Measurements from ENCODE around the gene GPHA2. TPM values are rescaled to one million over a fixed set of nuclear protein-coding genes. Genes with fewer than 3 reads are reported as not detected.
A peak's percentile ranks its signal among the peaks of the same experiment; 100 is the strongest.

GPHA2 gene
- total and polyA plus RNA-seq, 2 of the 13 experiments (the other 11 are each of a cell fraction or from before 2014, with no cell fraction given) = 13.0 to 19.1 TPM

GRCh38 chr11:64916775-64917662, 18.7 kb downstream of the GPHA2 start, which contains the start of gene ATG2A (continued):
- TF ChIP-seq TIGD3 (CRISPR knock-in tag; IDR thresholded peaks at IDR 0.05; ENCODE audit: borderline replicate concordance) (no peak), ZNF30 (CRISPR knock-in tag; IDR thresholded peaks at IDR 0.05) (no peak), HHEX (CRISPR knock-in tag; IDR thresholded peaks at IDR 0.05) (no peak), ZNF343 (CRISPR knock-in tag; IDR thresholded peaks at IDR 0.05) (0 out of 2 replicates have a peak, but pooled peaks have one; percentile 57), KLF6 (CRISPR knock-in tag; IDR thresholded peaks at IDR 0.05) (peak; percentile 74), SP4 (CRISPR knock-in tag; IDR thresholded peaks at IDR 0.05) (peak; percentile 95), GATAD1 (CRISPR knock-in tag; IDR thresholded peaks at IDR 0.05) (peak; percentile 80), MXD1 (CRISPR knock-in tag; IDR thresholded peaks at IDR 0.05) (no peak; the same call in 1 of the 2 replicates), ZBTB38 (CRISPR knock-in tag; IDR thresholded peaks at IDR 0.05) (peak; percentile 59; the same call in 1 of the 2 replicates), ZFY (CRISPR knock-in tag; IDR thresholded peaks at IDR 0.05) (peak; percentile 100), PRPF4 (IDR thresholded peaks at IDR 0.05; ENCODE audit: low read depth, low read length, poor library complexity, severe bottlenecking) (no peak), ZNF18 (CRISPR knock-in tag; IDR thresholded peaks at IDR 0.05; ENCODE audit: insufficient replicate concordance) (peak; percentile 51), MAFG (CRISPR knock-in tag; IDR thresholded peaks at IDR 0.05) (no peak), TCF7L2 (IDR thresholded peaks at IDR 0.05; ENCODE audit: low read depth, low read length) (no peak), ZNF749 (CRISPR knock-in tag; IDR thresholded peaks at IDR 0.05; ENCODE audit: borderline replicate concordance) (peak; percentile 90; the same call in 1 of the 2 replicates), ZNF558 (CRISPR knock-in tag; IDR thresholded peaks at IDR 0.05; ENCODE audit: borderline replicate concordance) (no peak; the same call in 1 of the 2 replicates), KMT2B (CRISPR knock-in tag; IDR thresholded peaks at IDR 0.05) (0 out of 2 replicates have a peak, but pooled peaks have one; percentile 8), HBP1 (CRISPR knock-in tag; IDR thresholded peaks at IDR 0.05; ENCODE audit: low read depth) (no peak), ZSCAN22 (CRISPR knock-in tag; IDR thresholded peaks at IDR 0.05) (no peak), CHCHD3 (CRISPR knock-in tag; IDR thresholded peaks at IDR 0.05) (no peak), FOXA1 (IDR thresholded peaks at IDR 0.05) (no peak), FOXA1 (CRISPR knock-in tag; IDR thresholded peaks at IDR 0.05) (no peak), SMYD3 (CRISPR knock-in tag; IDR thresholded peaks at IDR 0.05) (no peak; the same call in 1 of the 2 replicates), ZNF335 (CRISPR knock-in tag; IDR thresholded peaks at IDR 0.05) (0 out of 2 replicates have a peak, but pooled peaks have one; percentile 22), HNRNPUL1 (IDR thresholded peaks at IDR 0.05; ENCODE audit: low read depth, low read length) (no peak), ARNTL (CRISPR knock-in tag; IDR thresholded peaks at IDR 0.05) (no peak), MEF2D (CRISPR knock-in tag; IDR thresholded peaks at IDR 0.05) (no peak), ONECUT2 (CRISPR knock-in tag; IDR thresholded peaks at IDR 0.05) (no peak)

All from HepG2 (cell line).